RCC 7860 (cell line): ENCODE data around the gene POU2AF3.
"Not testable (repeated sequence)": the region's sequence is repeated elsewhere in the genome, so short reads cannot be mapped to it uniquely, and the experiment has no call there.

Source experiments
- DNase-seq: peaks from one replicate; pipeline ENCODE4 v3.0.0-alpha.2; 2015; ENCODE audit warnings: low spot score
- FAIRE-seq: peaks from 2 replicates; lab custom pipeline; 2012; peaks lifted over from hg19 to GRCh38; lab: Jason Lieb, UNC

The POU2AF3 gene

GRCh38 chr11:111298413-111299100 lies at the start of gene POU2AF3:
TSS of gene POU2AF3 (plus strand) at chr11:111298546. CDS start at chr11:111298582, 36 bp downstream.
- no peak for FAIRE-seq
- DNase-seq: no peak

GRCh38 chr11:111250936-111251335 lies 47.4 kb upstream of the POU2AF3 start:
- FAIRE-seq (no peak), DNase-seq (no peak)

- DNase-seq (no peak), FAIRE-seq (no peak)
Observed at GRCh38 chr11:111253131-111253530, 45.2 kb upstream of the POU2AF3 start.

GRCh38 chr11:111253630-111254029 lies 44.7 kb upstream of the POU2AF3 start:
- DNase-seq: no peak
- FAIRE-seq: no peak

GRCh38 chr11:111258046-111258445 lies 40.3 kb upstream of the POU2AF3 start:
- no peak for DNase-seq
- no peak for FAIRE-seq

- no peak for FAIRE-seq
Observed at GRCh38 chr11:111259896-111260295, 38.5 kb upstream of the POU2AF3 start.

GRCh38 chr11:111260811-111261210 lies 37.5 kb upstream of the POU2AF3 start:
- no peak for FAIRE-seq
- no peak for DNase-seq

More at GRCh38 chr11:111259896-111260295, 38.5 kb upstream of the POU2AF3 start:
- DNase-seq: no peak

- no peak for DNase-seq
- FAIRE-seq: no peak
Observed at GRCh38 chr11:111264646-111265045, 33.7 kb upstream of the POU2AF3 start.

- FAIRE-seq: no peak
- no peak for DNase-seq
Observed at GRCh38 chr11:111265421-111265820, 32.9 kb upstream of the POU2AF3 start.

GRCh38 chr11:111268303-111268702 lies 30.0 kb upstream of the POU2AF3 start:
- not testable (repeated sequence) for FAIRE-seq, DNase-seq

- FAIRE-seq (no peak), DNase-seq (no peak)
Observed at GRCh38 chr11:111269146-111269868, 29.0 kb upstream of the POU2AF3 start.

GRCh38 chr11:111272420-111272819 lies 25.9 kb upstream of the POU2AF3 start:
- no peak for FAIRE-seq
- no peak for DNase-seq

- FAIRE-seq: no peak
- no peak for DNase-seq
Observed at GRCh38 chr11:111282562-111283075, 15.7 kb upstream of the POU2AF3 start.

GRCh38 chr11:111283945-111284481 lies 14.3 kb upstream of the POU2AF3 start:
- no peak for DNase-seq
- FAIRE-seq: no peak

GRCh38 chr11:111285189-111286091 lies 12.9 kb upstream of the POU2AF3 start:
- no peak for DNase-seq
- no peak for FAIRE-seq

GRCh38 chr11:111291764-111292163 lies 6.6 kb upstream of the POU2AF3 start:
- no peak for FAIRE-seq
- DNase-seq: no peak

GRCh38 chr11:111292408-111292807 lies 5.9 kb upstream of the POU2AF3 start:
- DNase-seq, FAIRE-seq: not testable (repeated sequence)

GRCh38 chr11:111296196-111296595 lies 2.1 kb upstream of the POU2AF3 start:
- DNase-seq (no peak), FAIRE-seq (no peak)

GRCh38 chr11:111297696-111298095 lies 650 bp upstream of the POU2AF3 start:
- DNase-seq (no peak), FAIRE-seq (no peak)

- FAIRE-seq (no peak), DNase-seq (no peak)
Observed at GRCh38 chr11:111299101-111300026, 1.0 kb downstream of the POU2AF3 start.
